HG02623 (cell line): ENCODE results near the gene ATRN.
"Not testable (repeated sequence)": the region's sequence is repeated elsewhere in the genome, so short reads cannot be mapped to it uniquely, and the experiment has no call there.

Experiments used
- ATAC-seq: cut with Tn5 transposase; IDR thresholded peaks from one replicate; pipeline ENCODE4 v1.9.1; 2021; ENCODE audit warnings: moderate library complexity; ENCODE audit not compliant: unreplicated experiment

Gene ATRN

GRCh38 chr20:3560578-3560977, 89.8 kb downstream of the ATRN start:
- no peak for ATAC-seq

GRCh38 chr20:3563133-3563532, 92.3 kb downstream of the ATRN start:
- ATAC-seq = no peak

- no peak for ATAC-seq
Observed at GRCh38 chr20:3563548-3564177, 92.8 kb downstream of the ATRN start.

GRCh38 chr20:3565851-3566250, 95.0 kb downstream of the ATRN start:
- ATAC-seq = no peak

- no peak for ATAC-seq
Observed at GRCh38 chr20:3572151-3572550, 101.3 kb downstream of the ATRN start.

GRCh38 chr20:3576363-3576762, 105.5 kb downstream of the ATRN start:
- ATAC-seq = no peak

- no peak for ATAC-seq
Observed at GRCh38 chr20:3577366-3577765, 106.5 kb downstream of the ATRN start.

- ATAC-seq = no peak
Observed at GRCh38 chr20:3580412-3580811, 109.6 kb downstream of the ATRN start.

GRCh38 chr20:3583765-3584164, 112.9 kb downstream of the ATRN start:
- ATAC-seq = no peak

- ATAC-seq = no peak
Observed at GRCh38 chr20:3586093-3586492, 115.3 kb downstream of the ATRN start.

GRCh38 chr20:3590164-3590563, 119.3 kb downstream of the ATRN start:
- ATAC-seq = no peak

- no peak for ATAC-seq
Observed at GRCh38 chr20:3592931-3593330, 122.1 kb downstream of the ATRN start.

GRCh38 chr20:3595541-3595940, 124.7 kb downstream of the ATRN start:
- no peak for ATAC-seq

- ATAC-seq = no peak
Observed at GRCh38 chr20:3603108-3603507, 132.3 kb downstream of the ATRN start.

- not testable (repeated sequence) for ATAC-seq
Observed at GRCh38 chr20:3605386-3605886, 134.6 kb downstream of the ATRN start.

GRCh38 chr20:3606021-3606420, 135.2 kb downstream of the ATRN start:
- ATAC-seq = no peak

- ATAC-seq = no peak
Observed at GRCh38 chr20:3611901-3612300, 141.1 kb downstream of the ATRN start.

- ATAC-seq = no peak
Observed at GRCh38 chr20:3612795-3613572, 142.2 kb downstream of the ATRN start.

- ATAC-seq = no peak
Observed at GRCh38 chr20:3613821-3614440, 143.1 kb downstream of the ATRN start.

GRCh38 chr20:3614466-3614865, 143.6 kb downstream of the ATRN start:
- ATAC-seq = no peak

- not testable (repeated sequence) for ATAC-seq
Observed at GRCh38 chr20:3615171-3615840, 144.5 kb downstream of the ATRN start.
